ENCODE results near the gene NOP14. TPM values are rescaled to one million over a fixed set of nuclear protein-coding genes. Genes with fewer than 3 reads are reported as not detected.

Gene NOP14
- total and polyA plus RNA-seq, 5 donors, result 12.0 to 19.2 (median 17.8) TPM

DNA sequence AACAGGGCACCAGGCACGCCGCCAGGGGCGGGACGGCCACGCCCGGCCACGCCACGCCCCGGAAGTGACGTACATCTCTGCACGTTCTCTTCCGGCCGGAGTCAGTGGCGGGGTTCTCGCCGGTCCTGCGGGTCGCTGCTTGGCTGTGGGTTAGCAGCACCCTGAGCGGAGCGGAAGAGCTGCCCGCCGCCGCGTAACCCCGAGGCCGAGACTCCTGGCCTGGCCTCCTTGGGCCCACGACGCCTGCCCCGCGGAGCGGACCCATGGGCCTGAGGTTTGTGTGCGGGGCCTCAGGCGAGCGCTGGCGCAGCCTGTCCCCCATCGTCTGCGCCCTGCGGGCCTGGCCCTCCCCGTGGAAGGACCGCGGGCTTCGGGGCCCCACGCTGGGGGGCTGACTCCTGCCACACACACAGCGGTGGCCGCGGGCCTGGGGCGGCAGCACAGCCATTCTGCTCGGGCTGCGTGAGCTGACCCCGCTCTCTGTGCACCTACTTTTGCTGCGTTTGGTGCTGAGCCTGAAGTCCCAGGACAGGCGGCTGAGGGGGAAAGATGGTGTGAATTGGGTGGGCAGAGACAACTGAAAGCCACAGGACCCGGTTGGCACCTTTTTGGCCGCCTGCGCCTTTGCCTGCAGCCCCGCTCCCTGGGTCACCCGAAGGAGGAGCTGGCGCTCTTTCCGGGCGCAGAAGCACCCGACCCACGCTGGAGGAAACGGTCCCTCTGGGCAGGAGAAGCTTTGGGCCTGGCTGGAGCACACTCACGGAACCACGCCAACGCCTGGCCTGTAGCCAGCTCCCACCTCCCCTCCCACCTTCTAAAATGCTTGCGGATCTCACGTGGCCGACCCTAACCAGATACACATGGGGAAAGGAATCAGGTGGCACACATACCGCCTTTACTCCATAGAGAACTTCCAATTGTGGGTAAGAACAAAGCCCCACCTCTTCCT lies 28.1 kb downstream of the NOP14 start:
- H3K27me3 ChIP-seq (ENCODE audit: control insufficient read depth, insufficient read depth), result no peaks in the 10 kb centered on the region
- DNase-seq (peak; percentile 95 to 99 (median 98)), ATAC-seq (peak; percentile 74 to 85)
- H3K4me1 ChIP-seq (ENCODE audit: control insufficient read depth, insufficient read depth, low read length), result peaks cover 7% of the 10 kb centered on the region
- H3K4me3 ChIP-seq (ENCODE audit: low read length), result peak overlapping the region; percentile 81
- peak overlapping the region; percentile 80 for H3K27ac ChIP-seq (ENCODE audit: low read length)
- WGBS, result under 1% methylated on average over 70 of the region's 70 CpGs
- intact Hi-C loops (cut with DNase I), result loop anchor here in 3 of 4 donors (10.0 kb wide), 1 partner anchor 170 kb away; no protein-coding TSS in a partner anchor
- H3K9me3 ChIP-seq (ENCODE audit: control insufficient read depth, low read length), result no peaks in the 10 kb centered on the region

DNA sequence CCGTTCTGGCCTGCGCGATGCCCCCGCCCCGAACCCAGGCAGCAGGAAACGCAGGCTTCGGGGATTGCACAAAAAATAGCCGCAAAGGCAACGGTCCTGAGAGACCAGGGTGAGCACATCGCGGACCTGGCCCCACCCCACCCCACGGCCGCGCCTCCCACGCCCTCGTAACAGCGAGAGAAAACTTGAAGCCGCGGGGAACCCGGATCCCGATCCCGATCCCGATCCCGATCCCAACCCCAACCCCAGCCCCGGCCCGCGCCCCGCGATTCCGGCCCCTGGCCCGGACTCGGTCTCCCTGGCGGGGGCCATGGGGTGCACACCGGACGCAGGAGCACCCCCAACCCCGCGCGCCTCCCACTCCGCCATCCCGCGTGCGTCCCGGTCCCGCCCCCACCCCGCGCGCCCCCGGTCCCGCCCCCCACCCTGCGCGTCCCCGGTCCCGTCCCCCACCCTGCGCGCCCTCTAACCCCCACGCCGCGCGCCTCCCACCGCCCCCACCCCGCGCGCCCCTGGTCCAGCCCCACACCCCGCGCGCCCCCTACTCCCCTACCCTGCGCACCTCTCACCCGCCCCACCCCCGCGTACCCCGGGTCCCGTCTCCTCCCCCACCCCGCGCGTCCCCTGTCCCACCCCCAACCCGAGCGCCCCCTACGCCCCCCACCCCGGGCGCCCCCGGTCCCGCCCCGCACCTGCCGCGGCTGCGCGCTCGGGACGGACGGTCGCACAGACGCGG lies 29.0 kb downstream of the NOP14 start:
- intact Hi-C loops (cut with DNase I), result loop anchor here in 3 of 4 donors (10.0 kb wide), 1 partner anchor 169 kb away; no protein-coding TSS in a partner anchor
- peaks cover 7% of the 10 kb centered on the region for H3K4me1 ChIP-seq (ENCODE audit: control insufficient read depth, insufficient read depth, low read length)
- WGBS, result 2% methylated on average over 90 of the region's 93 CpGs

DNA sequence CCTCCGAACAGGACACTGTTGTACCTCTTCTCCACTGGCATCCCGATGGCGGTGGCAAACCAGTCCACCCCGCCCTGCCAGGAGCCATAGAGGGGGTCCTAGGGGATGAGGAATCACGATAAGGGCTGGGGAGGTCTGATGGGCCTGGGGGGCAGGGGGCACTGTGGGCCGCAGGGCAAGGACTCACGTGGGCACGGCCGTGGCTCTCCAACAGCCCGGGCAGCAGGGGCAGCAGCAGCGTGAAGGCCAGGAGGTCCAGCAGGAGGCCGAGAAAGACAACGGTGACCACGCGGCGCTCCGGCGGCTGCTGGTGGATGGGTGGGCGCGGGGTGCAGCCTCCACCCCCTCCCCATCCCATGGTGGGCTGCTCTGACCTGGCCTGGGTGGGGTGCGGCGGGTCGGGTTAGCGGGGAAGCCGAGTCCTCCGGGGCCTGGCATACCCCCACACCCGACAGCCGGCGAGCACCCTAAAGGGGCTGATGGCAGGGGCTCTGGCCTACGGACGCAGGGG lies 29.6 kb downstream of the NOP14 start:
- intact Hi-C loops (cut with DNase I), result loop anchor here in 3 of 4 donors (10.0 kb wide), 1 partner anchor 169 kb away; no protein-coding TSS in a partner anchor
- Histone ChIP-seq H3K4me3 (ENCODE audit: low read length) (peak overlapping the region; percentile 81), H3K27ac (ENCODE audit: low read length) (peak overlapping the region; percentile 5), H3K9me3 (ENCODE audit: control insufficient read depth, low read length) (no peaks in the 10 kb centered on the region), H3K27me3 (ENCODE audit: control insufficient read depth, insufficient read depth) (no peaks in the 10 kb centered on the region), H3K4me1 (ENCODE audit: control insufficient read depth, insufficient read depth, low read length) (peaks cover 7% of the 10 kb centered on the region)
- DNase-seq, result peak in 1 of 3 donors; percentile 71
- ATAC-seq, result peak in 1 of 2 donors; percentile 1
- 26% methylated on average over 31 of the region's 31 CpGs for WGBS

More for the DNA sequence above, 29.0 kb downstream of the NOP14 start:
- DNase-seq (peak; percentile 79 to 85 (median 83)), ATAC-seq (peak; percentile 8 to 15)
- Histone ChIP-seq H3K4me3 (ENCODE audit: low read length) (peak overlapping the region; percentile 81), H3K27ac (ENCODE audit: low read length) (no peak overlapping the region), H3K9me3 (ENCODE audit: control insufficient read depth, low read length) (no peaks in the 10 kb centered on the region), H3K27me3 (ENCODE audit: control insufficient read depth, insufficient read depth) (no peaks in the 10 kb centered on the region)

DNA sequence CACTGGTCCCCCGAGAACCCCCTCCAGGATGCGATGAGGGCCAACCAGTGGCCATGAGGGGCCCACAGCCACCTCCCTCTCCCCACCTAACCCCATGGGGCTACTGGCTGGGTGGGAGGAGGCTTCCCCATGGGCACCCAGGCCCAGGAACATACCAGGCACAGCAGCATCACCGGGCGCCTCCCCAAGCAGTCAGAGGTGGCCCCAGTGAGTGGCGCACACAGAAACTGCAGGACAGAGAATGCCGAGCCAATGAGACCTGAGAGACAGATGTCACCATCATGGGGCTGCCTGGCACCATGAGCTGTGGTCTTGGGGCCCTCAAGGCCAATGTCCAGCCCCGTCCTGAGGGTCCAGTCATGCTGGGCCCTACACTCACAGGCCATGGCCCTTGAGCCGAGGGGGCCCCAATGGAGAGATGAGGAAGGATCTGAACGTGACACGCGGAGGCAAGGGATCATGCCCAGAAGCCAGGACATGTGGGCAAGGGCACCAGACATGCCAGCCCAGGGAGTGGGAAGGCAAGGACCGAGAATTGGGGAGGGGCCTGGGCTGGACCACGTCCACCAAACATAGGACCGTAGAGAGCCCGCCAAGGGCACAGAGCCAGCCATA lies 30.1 kb downstream of the NOP14 start:
- Histone ChIP-seq H3K9me3 (ENCODE audit: control insufficient read depth, low read length) (no peaks in the 10 kb centered on the region), H3K27me3 (ENCODE audit: control insufficient read depth, insufficient read depth) (no peaks in the 10 kb centered on the region), H3K4me3 (ENCODE audit: low read length) (no peak overlapping the region), H3K4me1 (ENCODE audit: control insufficient read depth, insufficient read depth, low read length) (peaks cover 7% of the 10 kb centered on the region), H3K27ac (ENCODE audit: low read length) (no peak overlapping the region)
- peak in 1 of 3 donors; percentile 48 for DNase-seq
- ATAC-seq, result no peak
- intact Hi-C loops (cut with DNase I), result loop anchor here in 3 of 4 donors (10.0 kb wide), 1 partner anchor 168 kb away; no protein-coding TSS in a partner anchor
- WGBS, result 73% methylated on average over 15 of the region's 15 CpGs

DNA sequence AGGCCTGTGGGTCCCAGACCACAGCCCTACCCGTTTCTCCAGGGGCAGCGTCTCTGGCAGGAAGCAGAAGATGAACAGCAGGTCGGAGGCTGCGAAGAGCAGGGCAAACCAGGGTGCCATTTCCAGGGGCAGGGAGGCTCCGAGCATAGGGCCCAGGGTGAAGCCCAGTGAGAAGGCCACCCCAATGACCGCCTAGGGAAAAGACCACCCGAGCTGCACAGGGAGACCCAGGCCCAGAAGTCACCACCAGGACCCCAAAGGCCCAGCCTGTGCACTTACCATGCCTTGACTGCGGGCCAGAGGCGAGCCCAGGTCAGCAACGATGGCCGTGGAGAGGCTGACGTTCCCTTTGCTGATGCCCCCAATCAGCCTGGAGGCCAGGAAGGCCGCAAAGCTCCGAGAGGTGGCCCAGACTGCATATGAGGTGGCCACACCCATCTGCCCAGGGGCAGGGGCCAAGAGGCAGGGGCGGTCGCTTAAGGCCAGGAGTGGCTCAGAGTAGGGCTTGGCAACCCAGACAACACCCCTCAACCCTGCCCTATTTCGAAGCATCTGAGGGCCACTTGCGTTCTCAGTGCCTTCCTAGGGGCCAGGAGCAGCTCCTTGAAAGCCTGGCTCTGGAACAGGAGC lies 30.8 kb downstream of the NOP14 start:
- Histone ChIP-seq H3K4me1 (ENCODE audit: control insufficient read depth, insufficient read depth, low read length) (peaks cover 7% of the 10 kb centered on the region), H3K27me3 (ENCODE audit: control insufficient read depth, insufficient read depth) (no peaks in the 10 kb centered on the region), H3K4me3 (ENCODE audit: low read length) (no peak overlapping the region), H3K9me3 (ENCODE audit: control insufficient read depth, low read length) (no peaks in the 10 kb centered on the region), H3K27ac (ENCODE audit: low read length) (peak overlapping the region; percentile 10)
- ATAC-seq, result peak in 1 of 2 donors; percentile 2
- no peak for DNase-seq
- 80% methylated on average over 18 of the region's 18 CpGs for WGBS
- intact Hi-C loops (cut with DNase I), result loop anchor here in 3 of 4 donors (10.0 kb wide), 1 partner anchor 168 kb away; no protein-coding TSS in a partner anchor

DNA sequence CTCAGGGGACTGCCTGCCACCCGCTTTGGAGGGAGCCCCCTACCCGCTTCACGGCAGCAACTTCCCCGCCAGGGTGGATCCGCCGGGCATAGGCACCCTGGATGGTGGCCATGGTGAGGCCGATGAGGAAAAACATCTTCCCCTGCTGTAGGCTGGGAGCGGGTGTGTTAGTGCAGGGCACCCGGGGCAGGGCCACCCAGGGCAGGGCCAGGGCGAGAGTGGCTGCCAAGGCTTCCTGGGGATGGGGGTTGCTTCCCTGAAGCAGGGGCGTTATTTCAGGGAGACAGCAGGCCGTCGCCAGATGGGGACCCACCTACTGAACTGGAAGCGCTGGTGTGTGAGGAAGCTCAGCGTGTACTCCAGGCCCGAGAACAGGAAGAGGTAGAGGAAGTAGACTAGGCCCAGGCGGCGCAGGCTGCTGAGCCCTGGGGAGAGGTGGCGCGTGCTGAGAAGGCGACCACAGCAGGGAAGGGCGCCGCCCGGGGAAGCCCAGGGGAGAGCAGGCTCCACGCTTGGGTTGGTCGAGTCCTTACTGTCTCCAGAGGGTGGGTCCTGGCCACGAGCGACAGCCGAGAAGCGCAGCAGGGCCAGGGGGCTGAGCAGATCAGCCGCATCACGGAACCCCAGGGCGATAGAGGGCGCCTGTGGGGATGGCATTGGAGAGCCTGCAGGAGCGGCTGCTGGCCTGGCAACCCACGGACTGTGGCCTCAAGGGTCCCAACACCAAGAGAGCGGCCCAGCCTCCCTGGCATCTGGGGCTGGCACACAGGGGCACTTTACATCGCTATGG lies 31.5 kb downstream of the NOP14 start:
- Histone ChIP-seq H3K9me3 (ENCODE audit: control insufficient read depth, low read length) (no peaks in the 10 kb centered on the region), H3K4me1 (ENCODE audit: control insufficient read depth, insufficient read depth, low read length) (peaks cover 7% of the 10 kb centered on the region), H3K27me3 (ENCODE audit: control insufficient read depth, insufficient read depth) (no peaks in the 10 kb centered on the region), H3K27ac (ENCODE audit: low read length) (peak overlapping the region; percentile 10), H3K4me3 (ENCODE audit: low read length) (no peak overlapping the region)
- DNase-seq (peak; percentile 71 to 89 (median 89)), ATAC-seq (peak; percentile 9 to 34)
- WGBS, result 61% methylated on average over 38 of the region's 38 CpGs
- intact Hi-C loops (cut with DNase I), result loop anchor here in 3 of 4 donors (10.0 kb wide), 1 partner anchor 167 kb away; no protein-coding TSS in a partner anchor

DNA sequence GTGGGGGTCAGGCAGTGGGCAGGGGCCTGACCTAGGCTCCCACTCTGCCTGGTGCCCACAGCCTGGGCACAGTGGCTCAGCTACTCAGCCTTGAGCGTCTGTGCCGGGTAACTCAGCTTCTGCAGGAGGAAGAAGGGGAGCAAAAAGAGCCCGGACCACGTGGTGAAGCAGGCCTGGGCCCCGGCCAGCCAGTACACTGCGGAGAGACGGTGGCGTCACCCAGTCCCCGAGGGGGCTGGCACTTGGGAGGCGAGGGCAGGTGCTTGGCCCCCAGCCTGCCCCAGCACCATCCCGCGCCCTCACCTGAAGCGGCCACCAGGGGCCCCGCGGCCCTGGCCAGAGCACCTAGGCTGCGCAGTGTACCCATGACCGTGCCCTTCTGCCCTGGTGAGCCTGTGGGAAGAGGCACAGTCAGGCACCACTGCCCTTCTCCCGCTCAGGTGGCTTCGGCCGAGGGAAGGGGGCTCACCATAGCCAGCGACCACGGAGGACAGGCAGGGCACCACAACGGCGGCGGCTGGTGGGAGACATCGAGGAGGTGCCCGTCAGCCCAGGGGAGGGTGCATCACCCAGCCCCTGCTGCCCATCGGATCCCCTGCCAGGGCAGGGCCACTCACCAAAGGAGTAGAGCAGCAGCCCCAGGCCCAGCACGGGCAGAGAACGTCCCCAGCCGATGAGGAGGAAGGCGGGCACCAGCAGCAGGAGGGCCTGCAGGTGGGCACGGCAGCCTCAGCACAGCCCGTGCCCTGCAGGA lies 32.3 kb downstream of the NOP14 start:
- DNase-seq, result peak in 1 of 3 donors; percentile 78
- Histone ChIP-seq H3K27ac (ENCODE audit: low read length) (peak overlapping the region; percentile 10), H3K4me1 (ENCODE audit: control insufficient read depth, insufficient read depth, low read length) (peaks cover 7% of the 10 kb centered on the region), H3K4me3 (ENCODE audit: low read length) (no peak overlapping the region), H3K27me3 (ENCODE audit: control insufficient read depth, insufficient read depth) (no peaks in the 10 kb centered on the region), H3K9me3 (ENCODE audit: control insufficient read depth, low read length) (no peaks in the 10 kb centered on the region)
- intact Hi-C loops (cut with DNase I), result loop anchor here in 3 of 4 donors (10.0 kb wide), 1 partner anchor 166 kb away; no protein-coding TSS in a partner anchor
- whole genome bisulfite sequencing, result 76% methylated on average over 34 of the region's 34 CpGs
- ATAC-seq, result no peak

DNA sequence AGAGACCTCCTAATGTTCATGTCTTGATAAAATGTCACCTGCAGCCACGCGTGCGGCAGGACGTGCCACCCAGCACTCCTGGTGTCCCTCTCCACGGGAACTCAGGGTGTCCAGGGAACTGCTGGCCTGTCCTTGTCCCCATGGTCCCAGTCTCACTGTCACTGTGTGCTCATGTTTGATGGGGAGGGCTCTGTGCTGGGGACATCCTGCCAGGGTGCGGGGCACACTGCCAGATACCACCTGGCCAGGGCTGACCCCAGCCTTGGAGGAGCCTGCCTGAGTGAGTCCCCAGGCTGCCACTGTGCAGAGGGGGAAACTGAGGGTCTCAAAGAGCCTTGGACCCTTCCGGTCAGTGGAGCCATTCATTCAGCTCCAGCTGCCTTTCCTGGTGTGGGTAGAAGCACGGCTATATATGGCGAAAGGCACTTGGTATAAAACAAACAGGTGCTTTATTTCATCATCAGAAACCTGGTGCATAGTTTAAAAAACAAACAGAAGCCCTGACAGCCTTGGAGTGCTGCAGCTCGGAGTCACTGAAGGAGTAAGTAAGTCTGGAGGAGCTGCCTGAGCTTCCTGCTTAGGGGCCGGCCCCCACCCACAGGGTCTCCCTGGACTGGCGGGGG lies 33.0 kb downstream of the NOP14 start:
- no peaks in the 10 kb centered on the region for H3K27me3 ChIP-seq (ENCODE audit: control insufficient read depth, insufficient read depth)
- 86% methylated on average over 12 of the region's 12 CpGs for WGBS
- ATAC-seq (no peak), DNase-seq (no peak)
- H3K4me1 ChIP-seq (ENCODE audit: control insufficient read depth, insufficient read depth, low read length), result peaks cover 4% of the 10 kb centered on the region
- H3K27ac ChIP-seq (ENCODE audit: low read length), result no peak overlapping the region
- H3K9me3 ChIP-seq (ENCODE audit: control insufficient read depth, low read length), result no peaks in the 10 kb centered on the region
- no peak overlapping the region for H3K4me3 ChIP-seq (ENCODE audit: low read length)
- intact Hi-C loops (cut with DNase I), result loop anchor here in 3 of 4 donors (10.0 kb wide), 1 partner anchor 165 kb away; no protein-coding TSS in a partner anchor
